Right forelimb (tissue), 1 donor: ENCODE results near the gene PLGRKT.
"Not testable (repeated sequence)": the region's sequence is repeated elsewhere in the genome, so short reads cannot be mapped to it uniquely, and the experiment has no call there.

Experiments used
- DNase-seq: peaks from one replicate; pipeline ENCODE4 v3.0.0-alpha.2; 2018

Gene PLGRKT

DNA sequence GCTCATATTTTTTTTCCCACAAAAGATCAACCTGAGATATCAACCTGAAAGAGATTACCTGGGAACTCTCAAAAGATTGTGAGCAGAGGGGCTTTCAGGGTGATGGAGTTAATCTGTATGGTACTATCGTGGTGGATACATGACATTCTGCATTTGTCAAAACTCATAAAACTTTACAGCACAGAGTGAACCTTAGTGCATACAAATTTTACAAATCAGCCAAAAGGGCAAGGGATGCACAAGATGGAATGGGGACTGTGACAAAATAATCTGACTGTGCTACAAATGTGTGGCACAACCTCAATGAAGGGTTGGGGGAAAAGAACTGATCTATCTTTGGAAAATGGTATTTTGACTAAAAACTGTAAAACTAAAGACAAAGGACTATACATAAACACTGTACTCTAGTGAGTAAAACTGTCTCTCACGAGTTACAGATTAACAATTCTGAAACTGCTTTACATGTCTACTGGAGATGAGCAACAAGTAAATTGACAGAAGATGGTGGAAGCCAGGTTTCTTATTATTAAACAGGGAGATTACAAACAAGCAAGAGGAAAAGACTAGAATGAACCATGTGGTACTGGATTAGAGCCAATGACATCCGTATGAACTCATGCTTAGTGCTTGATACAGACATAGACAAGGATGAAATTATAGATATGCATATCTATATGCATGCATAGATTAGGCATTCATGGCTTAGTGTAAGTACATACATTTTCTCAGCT is 73.3 kb downstream of the PLGRKT start:
- DNase-seq = no peak

DNA sequence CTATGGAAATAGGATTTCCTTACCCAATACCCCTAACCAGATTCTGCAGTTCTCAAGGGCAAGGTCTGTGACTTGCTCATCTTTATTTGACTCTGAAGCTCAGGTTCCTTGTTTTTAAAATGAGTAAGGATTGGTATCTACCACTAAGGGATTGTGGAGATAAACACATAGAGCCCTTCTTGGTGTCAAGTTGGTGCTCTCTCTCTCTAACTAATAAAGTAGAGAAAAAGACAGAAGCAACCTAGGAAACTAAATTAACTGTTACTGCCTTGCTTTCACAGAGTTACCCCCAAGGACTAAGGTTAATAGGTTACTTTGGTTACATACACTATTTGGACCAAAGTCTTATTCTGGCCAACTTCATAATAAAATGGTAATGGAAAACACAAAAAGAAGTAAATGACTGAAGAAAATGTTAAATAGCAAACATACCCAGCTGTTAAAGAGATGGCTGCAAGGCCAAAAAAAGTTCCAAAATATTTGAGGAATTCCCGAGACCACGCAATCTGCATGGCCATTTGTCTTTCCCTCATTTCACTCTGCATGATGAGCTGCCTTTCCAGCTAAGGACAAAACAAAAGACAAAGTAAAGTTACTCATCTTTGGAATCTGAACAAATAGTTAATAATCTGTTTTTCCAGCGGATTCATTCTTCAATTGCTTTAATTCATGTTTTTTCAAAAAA is 76.3 kb downstream of the PLGRKT start:
- DNase-seq = no peak

DNA sequence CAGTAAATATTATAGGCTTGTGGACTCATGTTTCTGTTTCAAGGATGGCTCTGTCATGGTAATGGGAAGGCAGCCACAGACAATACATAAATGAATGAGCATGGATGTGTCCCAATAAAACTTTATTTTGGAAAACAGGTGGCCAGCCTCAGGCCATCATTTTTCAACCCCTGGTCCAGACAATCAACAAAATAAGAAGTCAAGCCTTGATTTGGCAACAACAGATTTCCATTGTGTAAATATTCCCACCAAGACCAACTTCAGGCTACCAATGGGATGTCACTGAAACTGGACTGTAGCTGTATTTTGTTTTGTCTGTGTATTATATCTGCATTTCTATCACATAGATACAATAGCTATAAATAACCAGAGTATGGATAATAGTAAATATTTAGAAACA is 77.4 kb downstream of the PLGRKT start:
- no peak for DNase-seq

DNA sequence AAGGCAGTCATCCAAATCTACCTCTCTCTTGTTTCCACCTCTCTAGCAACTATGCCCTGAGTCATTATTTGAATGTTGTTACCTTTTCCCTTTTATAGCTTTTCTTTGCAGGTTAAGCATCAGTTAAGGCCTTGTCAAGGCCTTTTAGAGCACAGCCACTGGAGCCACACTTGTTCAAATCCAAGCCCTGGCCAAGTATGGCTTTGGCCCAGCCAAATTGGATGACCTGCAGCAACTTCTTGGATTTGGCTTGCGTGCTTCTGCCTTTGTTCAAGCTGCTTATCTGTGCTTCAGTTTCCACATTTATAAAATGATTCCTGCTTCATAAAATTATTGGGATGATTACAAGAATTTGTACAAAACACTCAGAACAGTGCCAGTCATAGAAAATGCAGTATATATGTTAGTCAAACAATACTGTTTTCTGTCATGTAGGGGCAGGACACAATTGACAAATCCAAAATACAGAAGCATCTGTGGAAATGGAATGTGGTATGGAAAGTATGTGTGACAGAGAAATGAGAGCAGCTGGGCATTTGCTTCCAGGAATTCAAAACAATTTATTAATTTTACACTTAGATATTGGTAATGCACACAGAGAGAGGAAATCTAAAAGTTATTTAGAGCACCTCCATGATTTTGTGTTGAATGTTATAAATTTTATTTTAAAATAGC is 80.2 kb downstream of the PLGRKT start:
- no peak for DNase-seq

DNA sequence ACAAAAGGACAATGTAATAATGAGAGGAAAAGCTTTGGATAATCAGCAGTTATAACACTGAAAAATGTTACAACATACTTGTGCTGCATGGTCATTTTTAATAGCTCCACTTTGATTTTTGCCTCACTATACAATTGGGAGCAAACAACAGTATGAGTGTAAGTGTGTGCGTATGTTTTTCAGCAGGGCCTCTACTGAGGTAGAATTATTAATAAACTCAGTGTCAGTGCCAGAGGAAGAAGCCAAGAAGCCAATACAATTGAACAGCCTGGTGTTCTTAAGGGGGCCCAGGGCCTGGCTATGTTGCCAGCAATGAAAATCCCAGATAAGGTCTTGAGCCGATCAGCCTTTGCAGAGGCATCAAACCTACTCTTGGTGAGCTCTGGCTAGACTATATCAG is 81.9 kb downstream of the PLGRKT start:
- DNase-seq = no peak

DNA sequence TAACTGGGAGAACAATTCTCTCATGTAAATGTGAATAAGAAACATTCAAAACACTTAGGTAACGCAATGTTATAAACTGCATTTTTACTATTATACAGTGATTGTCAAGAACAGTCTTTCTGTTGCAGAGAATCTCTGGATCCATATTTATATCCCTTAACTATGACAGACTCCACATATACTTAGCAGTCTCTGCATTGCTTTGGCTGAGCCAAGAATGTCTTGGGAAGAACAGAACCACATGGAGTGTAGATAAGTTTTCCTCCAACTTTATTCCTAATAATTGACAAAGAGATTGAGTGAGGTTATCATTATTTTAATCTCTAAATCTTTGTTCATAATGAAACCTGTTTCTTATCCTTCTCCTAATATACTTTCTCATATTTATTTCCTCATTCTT is 82.5 kb downstream of the PLGRKT start:
- no peak for DNase-seq

DNA sequence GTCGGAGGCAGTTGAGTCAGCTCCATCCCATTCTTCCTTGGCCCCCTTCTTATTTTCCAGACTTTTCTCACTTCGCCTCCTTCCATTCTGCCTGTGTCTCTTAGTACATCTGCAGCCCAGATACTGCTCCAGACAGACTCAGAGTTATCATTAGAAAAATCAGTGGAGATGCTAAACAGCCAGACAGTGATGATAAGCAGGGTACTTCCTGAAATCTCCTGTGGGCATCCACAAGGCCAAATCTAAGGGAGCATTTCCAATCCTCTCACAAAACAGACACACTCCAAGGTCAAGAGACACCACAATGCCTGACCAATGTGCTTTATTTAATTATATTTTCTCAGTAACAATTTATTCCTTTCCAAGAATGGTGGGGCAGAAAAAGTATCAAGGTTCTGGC is 83.5 kb downstream of the PLGRKT start:
- no peak for DNase-seq

DNA sequence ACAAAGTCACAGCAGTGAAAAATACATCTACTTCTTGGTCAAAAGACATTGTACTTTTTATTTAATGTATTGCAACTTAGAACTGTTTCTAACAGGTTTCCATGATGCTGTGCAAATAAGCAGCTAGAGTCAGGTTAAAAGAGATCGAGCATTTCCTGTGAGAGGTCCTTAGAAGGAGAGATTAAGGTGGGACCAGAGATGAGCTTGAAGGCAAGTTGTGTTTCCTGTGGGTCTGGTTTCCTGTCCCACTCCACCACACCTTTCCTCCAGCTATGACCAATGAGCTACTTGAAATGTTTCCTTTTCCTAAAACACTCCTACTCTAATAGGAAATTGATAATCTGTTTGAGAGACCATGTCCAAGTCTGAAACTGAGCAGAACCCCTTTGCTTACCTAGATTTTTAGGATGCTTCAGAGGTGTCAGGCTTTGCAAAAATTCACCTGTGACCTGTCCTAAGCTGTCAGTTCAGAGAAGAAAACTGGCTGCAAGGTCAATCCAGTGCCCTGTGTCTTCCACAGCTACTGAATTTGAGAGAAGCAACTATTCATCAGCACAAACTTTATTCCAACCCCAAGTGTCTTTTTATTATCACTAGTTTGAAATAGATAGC is 85.0 kb downstream of the PLGRKT start:
- no peak for DNase-seq

DNA sequence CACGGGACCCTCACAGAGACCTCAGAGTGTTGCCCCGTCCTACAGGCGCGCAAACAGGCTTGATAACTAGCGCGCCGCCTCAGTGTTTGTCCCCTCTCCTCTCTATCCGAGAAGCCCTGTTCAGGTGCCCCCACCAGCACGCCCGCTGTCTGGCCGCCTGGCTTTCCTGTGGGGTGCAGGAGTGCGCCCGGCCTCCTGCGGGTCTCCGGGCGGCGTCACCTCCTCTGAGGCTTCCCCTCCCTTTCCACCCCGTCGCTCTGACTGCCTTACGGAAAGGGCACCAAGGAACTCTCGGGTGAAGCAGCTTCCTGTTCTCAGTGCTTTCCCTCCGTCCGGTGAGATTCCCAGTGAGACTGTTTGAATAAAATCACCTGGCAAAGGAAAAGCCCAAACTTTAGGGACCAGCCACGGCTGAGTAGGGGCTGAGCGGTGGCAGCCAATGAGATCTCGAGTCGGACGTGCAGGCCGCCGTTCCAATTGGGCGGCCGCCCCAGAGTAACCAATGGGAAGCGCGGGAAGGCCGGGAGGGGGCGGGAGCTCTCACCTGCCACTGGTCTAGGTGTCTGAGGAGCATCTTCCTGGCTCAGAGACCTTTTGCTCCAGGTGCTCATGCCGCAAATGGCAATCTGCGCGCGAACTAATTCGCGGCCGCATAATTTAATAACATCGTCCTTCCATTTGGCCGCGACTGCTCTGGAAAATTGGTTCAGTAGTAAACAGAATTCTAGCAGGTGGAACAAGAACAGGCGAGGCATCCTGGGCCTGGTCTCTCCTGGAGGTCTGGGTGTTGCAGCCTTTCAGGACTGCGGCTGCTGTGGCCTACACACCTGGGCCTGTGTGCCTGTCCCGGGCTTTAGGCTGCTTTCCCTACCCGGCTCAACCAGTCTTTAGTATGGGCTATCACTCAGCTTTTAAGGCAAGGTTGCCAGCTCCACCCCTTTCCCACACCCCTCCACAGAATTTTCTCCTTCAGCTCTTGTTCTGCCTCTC is 98.4 kb downstream of the PLGRKT start, which contains the start of gene RLN1:
RLN1 (minus strand) TSS at position 885 of the 990 bp plus-strand sequence; CDS start at position 755, 130 bp downstream.
- DNase-seq = not testable (repeated sequence)

DNA sequence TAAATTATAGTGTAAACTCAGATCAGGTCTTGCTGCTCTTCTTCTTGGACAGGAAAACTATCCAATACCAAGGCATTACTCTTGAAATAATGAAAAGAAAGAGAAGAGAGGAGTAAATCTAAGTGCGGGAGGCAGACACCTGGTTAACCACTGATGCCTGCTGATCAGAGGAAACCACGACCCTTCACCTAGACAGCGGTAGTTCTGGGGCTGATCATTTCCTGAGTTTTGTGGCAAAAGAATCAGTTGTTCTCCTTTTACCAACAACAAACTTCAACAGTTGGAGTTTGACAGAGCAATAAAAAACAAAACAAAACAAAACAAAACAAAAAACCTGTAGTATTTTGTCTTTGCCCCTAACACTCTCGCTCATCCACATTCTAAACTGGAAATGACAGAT is 101.0 kb downstream of the PLGRKT start:
- DNase-seq = no peak

DNA sequence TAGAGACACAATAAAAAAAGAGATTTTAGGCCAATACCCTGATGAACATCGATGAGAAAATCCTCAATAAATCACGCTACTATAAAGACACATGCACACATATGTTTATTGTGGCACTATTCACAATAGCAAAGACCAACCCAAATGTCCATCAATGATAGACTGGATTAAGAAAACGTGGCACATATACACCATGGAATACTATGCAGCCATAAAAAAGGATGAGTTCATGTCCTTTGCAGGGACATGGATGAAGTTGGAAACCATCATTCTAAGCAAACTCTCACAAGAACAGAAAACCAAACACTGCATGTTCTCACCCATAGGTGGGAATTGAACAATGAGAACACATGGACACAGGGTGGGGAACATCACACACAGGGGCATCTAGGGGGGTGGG is 106.4 kb downstream of the PLGRKT start:
- not testable (repeated sequence) for DNase-seq

DNA sequence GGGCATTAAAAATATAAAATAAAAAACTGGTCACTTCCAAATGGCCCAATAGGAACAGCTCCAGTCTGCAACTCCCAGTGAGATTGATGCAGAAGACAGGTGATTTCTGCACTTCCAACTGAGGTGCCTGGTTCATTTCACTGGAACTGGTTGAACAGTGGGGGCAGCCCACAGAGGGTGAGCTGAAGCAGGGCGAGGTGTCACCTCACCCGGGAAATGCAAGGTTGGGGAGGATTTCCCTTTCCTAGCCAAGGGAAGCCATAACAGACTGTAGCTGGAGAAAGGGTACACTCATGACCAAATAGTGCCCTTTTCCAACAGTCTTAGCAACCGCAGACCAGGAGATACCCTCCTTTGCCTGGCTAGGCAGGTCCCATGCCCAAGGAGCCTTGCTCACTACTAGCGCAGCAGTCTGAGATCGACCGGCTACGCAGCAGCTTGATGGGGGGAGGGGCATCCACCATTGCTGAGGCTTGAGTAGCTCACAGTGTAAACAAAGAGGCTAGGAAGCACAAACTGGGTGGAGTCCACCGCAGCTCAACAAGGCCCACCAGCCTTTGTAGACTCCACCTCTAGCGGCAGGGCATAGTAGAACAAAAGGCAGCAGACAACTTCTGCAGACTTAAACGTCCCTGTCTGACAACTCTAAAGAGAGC is 110.7 kb downstream of the PLGRKT start:
- DNase-seq = no peak

DNA sequence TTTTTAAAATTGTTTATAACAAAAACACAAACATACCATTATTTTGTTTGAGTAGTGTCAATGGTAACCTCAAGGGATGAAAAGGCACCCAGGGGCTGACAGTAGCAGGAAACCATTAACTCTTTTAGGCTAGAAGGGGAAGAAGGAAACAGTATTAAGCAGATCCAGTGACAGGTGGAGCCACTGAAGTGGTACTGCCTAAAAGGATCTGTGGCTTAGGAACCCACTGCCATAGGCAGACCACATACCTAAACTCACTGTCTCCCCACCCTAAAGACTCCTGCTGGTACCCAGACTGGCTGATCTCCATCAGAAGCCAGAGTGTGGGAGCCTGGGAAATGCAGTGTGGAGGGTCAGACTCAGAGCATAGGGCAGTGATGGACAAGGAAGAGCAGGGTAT is 111.5 kb downstream of the PLGRKT start:
- no peak for DNase-seq

DNA sequence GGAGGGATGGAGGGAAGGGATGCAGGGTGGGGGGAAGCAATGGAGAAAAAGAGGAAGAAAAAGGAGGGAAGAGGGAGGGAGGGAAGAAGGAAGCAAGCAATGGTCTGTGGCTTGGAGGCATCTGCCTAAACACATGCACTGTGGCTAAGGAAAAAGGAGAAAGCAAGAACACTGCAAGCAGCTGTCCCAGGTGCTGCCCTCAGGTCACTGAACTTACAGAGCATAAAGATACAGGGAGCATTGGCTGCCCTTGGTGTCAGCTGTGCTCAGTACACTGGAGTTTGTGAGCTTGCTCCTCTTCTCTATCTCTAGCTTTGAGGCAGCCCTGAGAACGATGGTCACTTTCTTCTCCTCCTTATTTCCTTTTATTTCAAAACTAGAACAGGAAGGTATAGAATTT is 116.1 kb downstream of the PLGRKT start:
- DNase-seq = not testable (repeated sequence)

DNA sequence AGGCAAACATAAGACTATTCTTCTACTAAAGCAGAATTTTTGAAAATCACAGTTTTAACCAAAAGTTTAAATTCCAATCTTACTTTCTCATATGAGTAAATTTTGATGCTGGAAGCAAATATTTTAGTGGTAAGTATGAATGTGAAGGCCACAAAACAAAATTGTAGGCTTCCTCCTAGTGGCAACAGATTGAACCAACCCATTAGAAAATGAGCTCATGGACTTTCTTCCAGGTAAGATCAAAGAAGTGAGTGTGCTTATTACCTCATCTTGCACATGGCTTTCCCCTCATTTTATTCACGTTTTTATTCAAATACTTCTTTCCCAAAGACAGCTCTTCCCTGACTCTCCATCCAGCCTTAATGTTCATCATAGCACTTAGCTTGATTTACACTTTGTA is 116.7 kb downstream of the PLGRKT start:
- DNase-seq = no peak

DNA sequence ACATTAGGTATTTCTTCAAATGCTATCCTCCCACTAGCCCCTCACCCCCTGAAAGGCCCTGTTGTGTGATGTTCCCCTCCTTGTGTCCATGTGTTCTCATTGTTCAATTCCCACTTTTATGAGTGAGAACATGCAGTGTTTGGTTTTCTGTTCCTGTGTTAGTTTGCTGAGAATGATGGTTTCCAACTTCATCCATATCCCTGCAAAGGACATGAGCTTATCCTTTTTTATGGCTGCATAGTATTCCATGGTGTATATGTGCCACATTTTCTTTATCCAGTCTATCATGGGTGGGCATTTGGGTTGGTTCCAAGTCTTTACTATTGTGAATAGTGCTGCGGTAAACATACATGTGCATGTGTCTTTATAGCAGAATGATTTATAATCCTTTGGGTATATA is 121.3 kb downstream of the PLGRKT start:
- not testable (repeated sequence) for DNase-seq

DNA sequence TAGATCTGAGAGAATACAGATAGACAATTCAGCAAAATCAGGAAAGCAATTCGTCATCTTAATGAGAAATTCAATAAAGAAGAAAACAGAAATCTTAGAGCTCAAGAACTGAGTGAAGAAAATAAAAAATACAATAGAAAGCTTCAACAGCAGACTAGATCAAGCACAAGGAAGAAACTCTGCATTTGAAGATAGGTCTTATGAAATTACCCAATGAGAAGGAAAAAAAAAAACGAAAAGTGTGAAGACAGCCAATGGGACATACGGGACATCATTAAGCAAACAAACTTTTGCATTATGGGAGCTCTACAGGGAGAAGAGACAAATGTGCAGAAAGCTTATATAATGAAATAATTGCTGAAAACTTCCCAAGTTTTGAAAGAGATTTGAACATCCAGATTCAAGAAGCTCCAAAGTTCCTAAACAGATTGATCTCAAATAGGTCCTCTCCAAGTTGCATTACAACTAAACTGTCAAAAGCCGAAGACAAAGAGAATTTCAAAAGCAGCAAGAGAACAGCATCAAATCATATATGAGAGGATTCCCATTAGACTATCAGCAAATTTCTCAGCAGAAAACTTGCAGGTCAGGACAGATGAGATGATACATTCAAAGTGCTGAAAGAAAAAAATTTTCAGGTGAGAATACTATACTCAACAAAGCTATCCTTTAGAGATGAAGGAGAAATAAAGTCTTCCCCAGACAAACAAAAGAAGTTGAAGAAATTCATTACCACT is 122.4 kb downstream of the PLGRKT start:
- no peak for DNase-seq

DNA sequence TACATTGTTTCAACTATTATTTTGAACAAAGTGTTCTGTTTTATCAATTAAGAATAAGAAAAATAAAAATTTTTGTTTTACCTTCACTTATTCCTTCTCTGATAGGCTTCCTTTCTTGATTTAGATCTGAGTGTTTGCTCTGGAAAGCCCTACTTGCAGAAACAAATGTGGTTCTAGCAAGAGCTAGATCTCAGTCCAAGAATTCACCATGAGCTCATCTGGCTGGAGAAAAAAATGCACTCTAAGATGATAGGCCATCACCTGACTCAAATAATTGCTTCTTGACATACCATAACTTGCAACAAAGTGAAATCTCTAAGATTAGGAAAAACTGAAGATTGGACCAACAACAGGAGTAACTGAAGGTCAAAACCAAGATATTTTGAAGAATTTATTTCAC is 126.9 kb downstream of the PLGRKT start:
- DNase-seq = no peak
